B cell (primary cell): Measurements from ENCODE around the gene S100A4. TPM values are rescaled to one million over a fixed set of nuclear protein-coding genes. Genes with fewer than 3 reads are reported as not detected.

Experiments used
- ATAC-seq: fragments of 200-7000 bp; cut with Tn5 transposase; one replicate; pipeline ENCODE4 v1.10.0; 2021; ENCODE audit warnings: low read depth, mild to moderate bottlenecking, moderate number of reproducible peaks, moderate library complexity
- CTCF ChIA-PET: fragments of 350-600 bp; sonication (Branson Sonifier 250); formaldehyde crosslinking; loops from one replicate; lab custom pipeline; 2021; ENCODE audit warnings: antibody characterized with exemption, inconsistent platforms; lab: Charles Lee
- POLR2A ChIA-PET: fragments of 350-600 bp; sonication (Branson Sonifier 250); formaldehyde crosslinking; loops from one replicate; lab custom pipeline; 2021; ENCODE audit warnings: antibody characterized with exemption; lab: Charles Lee
- DNase-seq: peaks from one replicate; pipeline ENCODE4 v3.0.0; 2013
- H2AFZ ChIP-seq: 2 replicates; pipeline ENCODE4 v1.6.1; 2012; ENCODE audit warnings: mild to moderate bottlenecking, low read depth, low read length; ENCODE audit not compliant: insufficient read depth, poor library complexity, severe bottlenecking
- H3K27ac ChIP-seq, 2 donors: 1 replicate in 1 of 2; 2 replicates in 1 of 2; pipeline ENCODE4 v1.5.1; 2012 to 2013; ENCODE audit warnings: low read length in 2 of 2, mild to moderate bottlenecking in 2 of 2, moderate library complexity in 1 of 2
- H3K27me3 ChIP-seq, 4 experiments: fragments of 200-600 bp in 1 of 4; sonication (generic) in 1 of 4; replicated peaks in 1 of 4; 1 replicate in 2 of 4; 2 replicates in 2 of 4; pipeline versions ENCODE4 v1.6.1 to v1.7.0; 2013 to 2016; ENCODE audit warnings: low read length in 3 of 4, mild to moderate bottlenecking in 2 of 4, mixed read lengths in 1 of 4, moderate library complexity in 1 of 4; ENCODE audit not compliant: insufficient read depth in 4 of 4, control insufficient read depth in 3 of 4; ENCODE audit errors: control extremely low read depth in 1 of 4
- H3K36me3 ChIP-seq, 2 experiments: replicated peaks in 1 of 2; 1 replicate in 1 of 2; 2 replicates in 1 of 2; pipeline versions ENCODE4 v1.6.1 to v1.7.1; 2013; ENCODE audit warnings: low read length in 1 of 2; ENCODE audit not compliant: insufficient read depth in 2 of 2, control insufficient read depth in 1 of 2; ENCODE audit errors: control extremely low read depth in 1 of 2, extremely low read depth in 1 of 2
- H3K4me1 ChIP-seq, 2 donors: fragments of 200-600 bp in 1 of 2; sonication (generic) in 1 of 2; 1 replicate in 1 of 2; 2 replicates in 1 of 2; pipeline versions ENCODE4 v1.5.1 to v1.6.1; 2013 to 2017; ENCODE audit warnings: low read length in 2 of 2; ENCODE audit not compliant: control insufficient read depth in 2 of 2, insufficient read depth in 2 of 2
- H3K4me2 ChIP-seq: replicated peaks from 2 replicates; pipeline ENCODE3; 2012; ENCODE audit warnings: mild to moderate bottlenecking, low read depth, low read length; ENCODE audit not compliant: poor library complexity, severe bottlenecking
- H3K4me3 ChIP-seq, 5 experiments: fragments of 200-600 bp in 1 of 5; sonication (generic) in 1 of 5; 1 replicate in 3 of 5; 2 replicates in 2 of 5; pipeline versions ENCODE4 v1.5.1 to v1.7.0; 2011 to 2016; ENCODE audit warnings: low read length in 4 of 5, mild to moderate bottlenecking in 4 of 5, low read depth in 2 of 5, control low read depth in 1 of 5, moderate library complexity in 1 of 5; ENCODE audit not compliant: insufficient read depth in 1 of 5; ENCODE audit errors: control extremely low read depth in 1 of 5, extremely low read depth in 1 of 5
- H3K79me2 ChIP-seq: fragments of 200-600 bp; sonication (generic); one replicate; pipeline ENCODE4 v1.6.0; 2016; ENCODE audit warnings: low read length; ENCODE audit not compliant: control insufficient read depth, insufficient read depth
- H3K9ac ChIP-seq: fragments of 200-600 bp; sonication (generic); 2 replicates; pipeline ENCODE4 v1.6.1; 2017; ENCODE audit warnings: mild to moderate bottlenecking, low read length, moderate library complexity
- H3K9me3 ChIP-seq, 3 donors: one replicate each; pipeline versions ENCODE4 v1.6.1 to v1.7.1; 2013; ENCODE audit warnings: low read length in 2 of 3; ENCODE audit not compliant: control insufficient read depth in 2 of 3, insufficient read depth in 1 of 3; ENCODE audit errors: control extremely low read depth in 1 of 3
- H4K20me1 ChIP-seq: 2 replicates; pipeline ENCODE4 v1.6.0; 2012; ENCODE audit warnings: mild to moderate bottlenecking, low read length; ENCODE audit not compliant: insufficient read depth, control insufficient read depth, poor library complexity, severe bottlenecking
- H3K27ac Mint-ChIP-seq: one replicate; pipeline ENCODE4 v1.8.0; 2021; ENCODE audit warnings: mixed read lengths
- H3K27me3 Mint-ChIP-seq: one replicate; pipeline ENCODE4 v1.8.0; 2021; ENCODE audit warnings: mixed read lengths
- H3K4me1 Mint-ChIP-seq: one replicate; pipeline ENCODE4 v1.8.0; 2021; ENCODE audit warnings: mixed read lengths
- H3K4me3 Mint-ChIP-seq: one replicate; pipeline ENCODE4 v1.8.0; 2021; ENCODE audit warnings: mixed read lengths
- H3K9me3 Mint-ChIP-seq: one replicate; pipeline ENCODE4 v1.8.0; 2022; ENCODE audit warnings: mixed read lengths; ENCODE audit not compliant: insufficient read depth
- EZH2 ChIP-seq: IDR thresholded peaks from 2 replicates; pipeline ENCODE4 v1.6.1; 2012; ENCODE audit warnings: borderline replicate concordance, low read depth, mild to moderate bottlenecking, moderate library complexity, low read length; ENCODE audit not compliant: insufficient read depth, poor library complexity, severe bottlenecking
- WGBS: methylation state at CpG from one replicate; pipeline ENCODE4 v1.1.5; 2013; ENCODE audit warnings: missing lambda C conversion rate; ENCODE audit not compliant: insufficient coverage; 5-methylcytosine and 5-hydroxymethylcytosine counted together
- intact Hi-C: fragments of 100-400 bp; cut with micrococcal nuclease; formaldehyde crosslinking; loops from one replicate; pipeline ENCODE4 v1.10.0; 2022
- polyA plus RNA-seq: library from polyadenylated mRNA; depleted of rRNA; stranded (reverse); fragments of >200 nt; gene quantifications from 2 replicates; pipeline ENCODE4 v1.2.3, GENCODE V29; 2012
- total RNA-seq, 2 donors: library from RNA; stranded (reverse); fragments of 120-200 nt in 1 of 2; gene quantifications; 1 replicate in 1 of 2; 2 replicates in 1 of 2; pipeline versions ENCODE4 v1.2.3 to v1.2.4, GENCODE V29; 2013 to 2022
- TF ChIP-seq, protein P1 (sequence below): fragments of 200-600 bp; IDR thresholded peaks from one replicate; pipeline ENCODE4 v1.8.0; 2022; ENCODE audit warnings: antibody characterized with exemption, mild to moderate bottlenecking

The S100A4 gene
- total and polyA plus RNA-seq, 2 donors (not counting 1 experiment from before 2014, with no cell fraction given): 62.7 to 150 TPM

DNA sequence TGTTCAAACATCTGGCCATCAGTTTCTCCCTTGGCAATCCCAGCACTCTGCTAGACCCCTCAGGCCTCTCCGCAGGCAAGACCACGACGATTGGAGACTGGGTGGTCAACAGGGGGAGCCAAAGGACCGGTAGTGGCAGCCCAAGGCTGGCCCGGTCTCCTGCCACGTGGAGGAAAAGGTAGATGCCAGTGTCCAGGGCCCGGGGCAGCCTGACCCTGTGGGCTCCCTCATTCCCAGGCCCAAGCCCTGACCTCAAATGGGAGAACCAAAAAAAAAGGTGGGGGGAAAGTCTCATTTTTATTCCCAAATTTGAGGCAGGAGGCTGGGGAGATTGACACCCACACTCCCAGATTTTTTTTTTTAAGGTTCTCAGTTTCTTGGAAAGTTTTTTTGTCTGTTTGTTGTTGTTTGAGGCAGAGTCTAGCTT is 34.6 kb downstream of the S100A4 start:
- no peaks in the 10 kb centered on the region for H3K27me3 ChIP-seq
- H3K27ac ChIP-seq: no peak overlapping the region
- H3K4me3 ChIP-seq: no peak overlapping the region
- no peak overlapping the region for H3K4me2 ChIP-seq
- H3K79me2 ChIP-seq: no peaks in the 10 kb centered on the region
- no peaks in the 10 kb centered on the region for H3K9me3 ChIP-seq
- TF ChIP-seq, protein P1, sequence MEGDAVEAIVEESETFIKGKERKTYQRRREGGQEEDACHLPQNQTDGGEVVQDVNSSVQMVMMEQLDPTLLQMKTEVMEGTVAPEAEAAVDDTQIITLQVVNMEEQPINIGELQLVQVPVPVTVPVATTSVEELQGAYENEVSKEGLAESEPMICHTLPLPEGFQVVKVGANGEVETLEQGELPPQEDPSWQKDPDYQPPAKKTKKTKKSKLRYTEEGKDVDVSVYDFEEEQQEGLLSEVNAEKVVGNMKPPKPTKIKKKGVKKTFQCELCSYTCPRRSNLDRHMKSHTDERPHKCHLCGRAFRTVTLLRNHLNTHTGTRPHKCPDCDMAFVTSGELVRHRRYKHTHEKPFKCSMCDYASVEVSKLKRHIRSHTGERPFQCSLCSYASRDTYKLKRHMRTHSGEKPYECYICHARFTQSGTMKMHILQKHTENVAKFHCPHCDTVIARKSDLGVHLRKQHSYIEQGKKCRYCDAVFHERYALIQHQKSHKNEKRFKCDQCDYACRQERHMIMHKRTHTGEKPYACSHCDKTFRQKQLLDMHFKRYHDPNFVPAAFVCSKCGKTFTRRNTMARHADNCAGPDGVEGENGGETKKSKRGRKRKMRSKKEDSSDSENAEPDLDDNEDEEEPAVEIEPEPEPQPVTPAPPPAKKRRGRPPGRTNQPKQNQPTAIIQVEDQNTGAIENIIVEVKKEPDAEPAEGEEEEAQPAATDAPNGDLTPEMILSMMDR: peak; percentile 94
- TF ChIP-seq EZH2: no peak
- H4K20me1 ChIP-seq: no peaks in the 10 kb centered on the region
- Mint-ChIP-seq H3K27ac (no peak overlapping the region), H3K4me3 (no peak overlapping the region), H3K4me1 (no peaks in the 10 kb centered on the region), H3K9me3 (no peaks in the 10 kb centered on the region), H3K27me3 (peaks cover 4% of the 10 kb centered on the region)
- intact Hi-C loops: loop anchor here (1.0 to 5.0 kb wide), 5 partner anchors 57 to 761 kb away; partner anchors contain the start of genes HAX1, NPR1 and RAB13
- peak; percentile 81 for DNase-seq
- H3K9ac ChIP-seq: no peak overlapping the region
- peak overlapping the region; percentile 36 for H2AFZ ChIP-seq
- CTCF ChIA-PET: interaction anchor here (0.6 to 11.1 kb wide), 47 partner anchors 9 to 824 kb away, joined by 3 to 227 read pairs (median 5); partner anchors contain the start of genes CHTOP, HAX1, INTS3 and RAB13
- ATAC-seq: peak; percentile 91
- H3K36me3 ChIP-seq: no peaks in the 10 kb centered on the region
- H3K4me1 ChIP-seq: no peaks in the 10 kb centered on the region
- POLR2A ChIA-PET: interaction anchor here (1.3 kb wide), 1 partner anchor 58 kb away, joined by 4 read pairs; no protein-coding TSS in a partner anchor
- WGBS: 3% methylated on average over 7 of the region's 7 CpGs

GRCh38 chr1:153509729-153510354 is 35.8 kb downstream of the S100A4 start:
- Histone ChIP-seq H3K9me3 (no peaks in the 10 kb centered on the region), H3K4me1 (no peaks in the 10 kb centered on the region), H2AFZ (no peak overlapping the region), H3K27me3 (no peaks in the 10 kb centered on the region), H4K20me1 (no peaks in the 10 kb centered on the region), H3K79me2 (no peaks in the 10 kb centered on the region), H3K36me3 (no peaks in the 10 kb centered on the region), H3K4me2 (no peak overlapping the region), H3K4me3 (no peak overlapping the region), H3K27ac (no peak overlapping the region), H3K9ac (no peak overlapping the region)
- ChIA-PET POLR2A (interaction anchor here (1.0 kb wide), 1 partner anchor 124 kb away, joined by 4 read pairs; the partner anchor contains the start of gene CHTOP), CTCF (interaction anchor here (0.8 to 11.1 kb wide), 27 partner anchors 11 to 481 kb away, joined by 3 to 227 read pairs (median 6); partner anchors contain the start of genes CHTOP, RAB13, RPS27 and S100A14)
- intact Hi-C loops: loop anchor here (2.0 to 5.0 kb wide), 3 partner anchors 123 to 762 kb away; partner anchors contain the start of genes HAX1 and NPR1
- TF ChIP-seq, protein P1: peak; percentile 78
- TF ChIP-seq EZH2: no peak
- H3K27me3 Mint-ChIP-seq: peaks cover 3% of the 10 kb centered on the region
- no peak overlapping the region for H3K4me3 Mint-ChIP-seq
- no peaks in the 10 kb centered on the region for H3K9me3 Mint-ChIP-seq
- no CpG with 5 or more reads among the region's 4 CpGs for WGBS
- peak; percentile 60 for ATAC-seq
- H3K27ac Mint-ChIP-seq: peak overlapping the region; percentile 13
- H3K4me1 Mint-ChIP-seq: no peaks in the 10 kb centered on the region
- DNase-seq: peak; percentile 60
